Uterus (tissue), 2 donors: ENCODE results near the gene GRIN2A.

Experiments
- CTCF ChIP-seq, 4 experiments: fragments of 200-600 bp in 2 of 4; fragments of 450-650 bp in 2 of 4; sonication (generic) in 2 of 4; IDR thresholded peaks; one replicate each; pipeline ENCODE4 v1.5.1; 2016 to 2019; ENCODE audit warnings: antibody characterized with exemption in 4 of 4, mild to moderate bottlenecking in 2 of 4, moderate library complexity in 1 of 4
- POLR2A ChIP-seq, 2 donors: fragments of 450-650 bp; IDR thresholded peaks; one replicate each; pipeline ENCODE4 v1.6.1; 2016; ENCODE audit warnings: antibody characterized with exemption in 2 of 2, mild to moderate bottlenecking in 1 of 2, moderate library complexity in 1 of 2

GRCh38 chr16:9946022-9946720, 236.1 kb downstream of the GRIN2A start:
- TF ChIP-seq CTCF (IDR thresholded peaks at IDR 0.05) (no peak), POLR2A (IDR thresholded peaks at IDR 0.05) (no peak)
